Measurements from ENCODE around the gene WFIKKN2. TPM values are rescaled to one million over a fixed set of nuclear protein-coding genes. Genes with fewer than 3 reads are reported as not detected.

WFIKKN2 gene
- total and polyA plus RNA-seq, 8 donors: 0.09 to 0.45 (median 0.15) TPM

GRCh38 chr17:50833510-50834428 is 1.6 kb upstream of the WFIKKN2 start:
- H3K4me1 ChIP-seq: peaks cover 0 to 3% (median 0%) of the 10 kb centered on the region in 3 donors
- no peak overlapping the region for H3K27ac ChIP-seq
- WGBS, 2 donors: 81 to 89% methylated on average over 38 of the region's 38 CpGs
- H3K9me3 ChIP-seq: no peaks in the 10 kb centered on the region
- H3K27me3 ChIP-seq: no peaks in the 10 kb centered on the region
- no peak for ATAC-seq
- no peak for DNase-seq
- H3K36me3 ChIP-seq: no peaks in the 10 kb centered on the region
- no peak overlapping the region for H3K4me3 ChIP-seq
- no peak for FAIRE-seq
- TF ChIP-seq CTCF (IDR thresholded peaks at IDR 0.05): no peak
- intact Hi-C loops (cut with DNase I): loop anchor here in 1 of 3 donors (10.0 kb wide), 1 partner anchor 49 kb away; no protein-coding TSS in a partner anchor

GRCh38 chr17:50834429-50835300 is 721 bp upstream of the WFIKKN2 start:
- Histone ChIP-seq H3K4me1 (peaks cover 0 to 3% (median 0%) of the 10 kb centered on the region in 3 donors), H3K4me3 (peak overlapping the region in 1 of 4 donors; percentile 22), H3K9me3 (no peaks in the 10 kb centered on the region), H3K27me3 (no peaks in the 10 kb centered on the region), H3K36me3 (no peaks in the 10 kb centered on the region), H3K27ac (no peak overlapping the region)
- FAIRE-seq: no peak
- DNase-seq: peak in 1 of 6 donors; percentile 64
- TF ChIP-seq CTCF (IDR thresholded peaks at IDR 0.05): no peak
- peak in 3 of 4 donors; percentile 17 to 22 (median 18) for ATAC-seq
- WGBS, 2 donors: 53 to 54% methylated on average over 38 of the region's 38 CpGs
- intact Hi-C loops (cut with DNase I): loop anchor here in 1 of 3 donors (10.0 kb wide), 1 partner anchor 50 kb away; no protein-coding TSS in a partner anchor

GRCh38 chr17:50836826-50837225 is 1.4 kb downstream of the WFIKKN2 start:
- 91 to 93% methylated on average over 11 of the region's 11 CpGs for WGBS, 2 donors
- ATAC-seq (no peak), DNase-seq (no peak), FAIRE-seq (no peak)
- intact Hi-C loops (cut with DNase I): loop anchor here in 1 of 3 donors (10.0 kb wide), 1 partner anchor 52 kb away; no protein-coding TSS in a partner anchor
- Histone ChIP-seq H3K27me3 (no peaks in the 10 kb centered on the region), H3K4me3 (no peak overlapping the region), H3K9me3 (no peaks in the 10 kb centered on the region), H3K36me3 (no peaks in the 10 kb centered on the region), H3K27ac (no peak overlapping the region), H3K4me1 (no peaks in the 10 kb centered on the region)
- TF ChIP-seq CTCF (IDR thresholded peaks at IDR 0.05): no peak

- no peak overlapping the region for H3K27ac ChIP-seq
- peak in 1 of 6 donors; percentile 53 for DNase-seq
- intact Hi-C loops (cut with DNase I): loop anchor here in 1 of 3 donors (10.0 kb wide), 1 partner anchor 53 kb away; no protein-coding TSS in a partner anchor
- TF ChIP-seq CTCF (IDR thresholded peaks at IDR 0.05): no peak
- ATAC-seq: peak in 2 of 4 donors; percentile 22 to 44
- no peak overlapping the region for H3K4me3 ChIP-seq
- H3K36me3 ChIP-seq: no peaks in the 10 kb centered on the region
- FAIRE-seq: no peak
- no peaks in the 10 kb centered on the region for H3K9me3 ChIP-seq
- 77 to 80% methylated on average over 7 of the region's 7 CpGs for WGBS, 2 donors
- H3K27me3 ChIP-seq: no peaks in the 10 kb centered on the region
- H3K4me1 ChIP-seq: no peaks in the 10 kb centered on the region
Observed at GRCh38 chr17:50837286-50837979, 2.0 kb downstream of the WFIKKN2 start.
